WTC11 (cell line): ENCODE data around the gene TNIP1. TPM values are rescaled to one million over a fixed set of nuclear protein-coding genes. Genes with fewer than 3 reads are reported as not detected.
A peak's percentile ranks its signal among the peaks of the same experiment; 100 is the strongest.

Experiments used
- ATAC-seq: fragments of 200-7000 bp; cut with Tn5 transposase; 2 replicates; pipeline ENCODE4 v1.10.0; 2021; ENCODE audit warnings: mild to moderate bottlenecking, moderate library complexity
- CTCF ChIA-PET: fragments of 300-600 bp; sonication (Branson Sonifier 250); formaldehyde crosslinking; loops from one replicate; lab custom pipeline; 2021; ENCODE audit warnings: antibody characterized with exemption; lab: Charles Lee
- POLR2A ChIA-PET: fragments of 350-600 bp; sonication (Branson Sonifier 250); formaldehyde crosslinking; loops from one replicate; lab custom pipeline; 2021; ENCODE audit warnings: antibody characterized with exemption; lab: Charles Lee
- DNase-seq: peaks from one replicate; pipeline ENCODE4 v3.0.0; 2021; ENCODE audit warnings: low spot score
- H3K27ac Mint-ChIP-seq: 2 replicates; pipeline ENCODE4 v1.8.0; 2021; ENCODE audit warnings: mixed read lengths
- H3K27me3 Mint-ChIP-seq: 2 replicates; pipeline ENCODE4 v1.8.0; 2021; ENCODE audit warnings: low read depth, mild to moderate bottlenecking, moderate library complexity, mixed read lengths
- H3K36me3 Mint-ChIP-seq: 2 replicates; pipeline ENCODE4 v1.8.0; 2021; ENCODE audit warnings: mixed read lengths
- H3K4me1 Mint-ChIP-seq: 2 replicates; pipeline ENCODE4 v1.8.0; 2022; ENCODE audit warnings: mixed read lengths
- H3K4me3 Mint-ChIP-seq: 2 replicates; pipeline ENCODE4 v1.8.0; 2021; ENCODE audit warnings: mild to moderate bottlenecking, moderate library complexity, mixed read lengths
- H3K9me3 Mint-ChIP-seq: 2 replicates; pipeline ENCODE4 v1.8.0; 2021; ENCODE audit warnings: mixed read lengths
- ATF1 ChIP-seq: sonication (generic); formaldehyde crosslinking; IDR thresholded peaks from 2 replicates; pipeline ENCODE4 v1.8.1; 2023; ENCODE audit warnings: mild to moderate bottlenecking, moderate library complexity, missing genetic modification reagents
- ELF4 ChIP-seq: sonication (generic); formaldehyde crosslinking; IDR thresholded peaks from 2 replicates; pipeline ENCODE4 v1.8.1; 2022; ENCODE audit warnings: low read depth, mild to moderate bottlenecking, moderate library complexity, missing genetic modification reagents
- ESRRA ChIP-seq: sonication (generic); formaldehyde crosslinking; IDR thresholded peaks from 2 replicates; pipeline ENCODE4 v1.8.1; 2022; ENCODE audit warnings: mild to moderate bottlenecking, missing genetic modification reagents, borderline replicate concordance
- FOXJ3 ChIP-seq: sonication (generic); formaldehyde crosslinking; IDR thresholded peaks from 2 replicates; pipeline ENCODE4 v1.9.0; 2021; ENCODE audit warnings: missing genetic modification reagents, mild to moderate bottlenecking, borderline replicate concordance
- FOXK1 ChIP-seq: sonication (generic); formaldehyde crosslinking; IDR thresholded peaks from 2 replicates; pipeline ENCODE4 v1.8.0; 2022; ENCODE audit warnings: mild to moderate bottlenecking, moderate library complexity, missing genetic modification reagents
- GABPB1 ChIP-seq: sonication (generic); formaldehyde crosslinking; IDR thresholded peaks from 2 replicates; pipeline ENCODE4 v1.8.1; 2023; ENCODE audit warnings: mild to moderate bottlenecking, missing genetic modification reagents
- GTF2I ChIP-seq: fragments of 250-450 bp; sonication (Bioruptor Pico); conservative IDR thresholded peaks from 2 replicates; pipeline ENCODE4 v1.4.0; 2021; ENCODE audit warnings: mild to moderate bottlenecking
- HMGA2 ChIP-seq: fragments of 250-450 bp; sonication (Bioruptor Pico); IDR thresholded peaks from 2 replicates; pipeline ENCODE4 v1.4.0; 2021; ENCODE audit warnings: mild to moderate bottlenecking, moderate library complexity
- IRF2 ChIP-seq: sonication (generic); formaldehyde crosslinking; IDR thresholded peaks from 2 replicates; pipeline ENCODE4 v1.8.0; 2022; ENCODE audit warnings: low read depth, missing genetic modification reagents, borderline replicate concordance
- JUN ChIP-seq: sonication (generic); formaldehyde crosslinking; IDR thresholded peaks from 2 replicates; pipeline ENCODE4 v1.8.0; 2023; ENCODE audit warnings: mild to moderate bottlenecking, missing genetic modification reagents
- KAT7 ChIP-seq: sonication (generic); formaldehyde crosslinking; IDR thresholded peaks from 2 replicates; pipeline ENCODE4 v1.8.1; 2023; ENCODE audit warnings: missing genetic modification reagents, mild to moderate bottlenecking, borderline replicate concordance
- OVOL2 ChIP-seq: fragments of 250-450 bp; sonication (Bioruptor Pico); IDR thresholded peaks from 2 replicates; pipeline ENCODE4 v1.9.0; 2021; ENCODE audit warnings: mild to moderate bottlenecking, borderline replicate concordance
- TCF7 ChIP-seq: sonication (generic); formaldehyde crosslinking; IDR thresholded peaks from 2 replicates; pipeline ENCODE4 v1.8.0; 2022; ENCODE audit warnings: mild to moderate bottlenecking, low read depth, missing genetic modification reagents, moderate library complexity
- ZNF416 ChIP-seq: fragments of 250-450 bp; sonication (Bioruptor Pico); IDR thresholded peaks from 2 replicates; pipeline ENCODE4 v1.9.0; 2021; ENCODE audit warnings: mild to moderate bottlenecking, inconsistent platforms
- total RNA-seq: library from RNA; stranded (reverse); gene quantifications from 3 replicates; pipeline ENCODE4 v1.2.3, GENCODE V29; 2021
- TF ChIP-seq, protein P1 (sequence below): fragments of 250-450 bp; sonication (Bioruptor Pico); IDR thresholded peaks from 2 replicates; pipeline ENCODE4 v1.9.0; 2021; ENCODE audit warnings: mild to moderate bottlenecking
- TF ChIP-seq, protein P2 (sequence below): fragments of 250-450 bp; sonication (Bioruptor Pico); IDR thresholded peaks from 2 replicates; pipeline ENCODE4 v1.8.0; 2021; ENCODE audit warnings: mild to moderate bottlenecking
- TF ChIP-seq, protein P3 (sequence below): sonication (generic); formaldehyde crosslinking; IDR thresholded peaks from 2 replicates; pipeline ENCODE4 v1.8.0; 2022; ENCODE audit warnings: mild to moderate bottlenecking, missing genetic modification reagents
- TF ChIP-seq, protein P4 (sequence below): sonication (generic); formaldehyde crosslinking; IDR thresholded peaks from 2 replicates; pipeline ENCODE4 v1.8.1; 2023; ENCODE audit warnings: mild to moderate bottlenecking, missing genetic modification reagents, moderate library complexity
- TF ChIP-seq, protein P5 (sequence below): fragments of 250-450 bp; sonication (Bioruptor Pico); conservative IDR thresholded peaks from 2 replicates; pipeline ENCODE4 v1.9.0; 2021; ENCODE audit warnings: mild to moderate bottlenecking

The TNIP1 gene
- total RNA-seq, 1 experiment from 2014 or later: 41.1 TPM

DNA sequence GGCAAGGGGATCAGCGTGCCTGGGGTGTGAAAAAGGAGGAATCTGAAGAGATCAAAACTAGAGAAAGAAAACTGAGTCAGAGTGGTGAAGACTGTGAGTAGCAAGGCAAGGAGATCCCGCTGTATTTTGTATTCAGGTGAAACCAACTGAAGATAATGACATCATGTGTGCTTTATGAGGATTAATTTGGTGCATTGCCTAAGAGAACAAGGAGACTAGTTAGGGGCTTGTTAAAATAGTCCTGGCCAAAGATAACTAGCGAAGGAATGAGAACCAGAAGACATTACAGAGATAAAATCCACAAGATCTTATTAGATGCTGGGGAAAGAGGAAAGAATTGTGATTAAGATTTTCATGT, 77.4 kb downstream of the TNIP1 start (continued):
- TF ChIP-seq, protein P1, sequence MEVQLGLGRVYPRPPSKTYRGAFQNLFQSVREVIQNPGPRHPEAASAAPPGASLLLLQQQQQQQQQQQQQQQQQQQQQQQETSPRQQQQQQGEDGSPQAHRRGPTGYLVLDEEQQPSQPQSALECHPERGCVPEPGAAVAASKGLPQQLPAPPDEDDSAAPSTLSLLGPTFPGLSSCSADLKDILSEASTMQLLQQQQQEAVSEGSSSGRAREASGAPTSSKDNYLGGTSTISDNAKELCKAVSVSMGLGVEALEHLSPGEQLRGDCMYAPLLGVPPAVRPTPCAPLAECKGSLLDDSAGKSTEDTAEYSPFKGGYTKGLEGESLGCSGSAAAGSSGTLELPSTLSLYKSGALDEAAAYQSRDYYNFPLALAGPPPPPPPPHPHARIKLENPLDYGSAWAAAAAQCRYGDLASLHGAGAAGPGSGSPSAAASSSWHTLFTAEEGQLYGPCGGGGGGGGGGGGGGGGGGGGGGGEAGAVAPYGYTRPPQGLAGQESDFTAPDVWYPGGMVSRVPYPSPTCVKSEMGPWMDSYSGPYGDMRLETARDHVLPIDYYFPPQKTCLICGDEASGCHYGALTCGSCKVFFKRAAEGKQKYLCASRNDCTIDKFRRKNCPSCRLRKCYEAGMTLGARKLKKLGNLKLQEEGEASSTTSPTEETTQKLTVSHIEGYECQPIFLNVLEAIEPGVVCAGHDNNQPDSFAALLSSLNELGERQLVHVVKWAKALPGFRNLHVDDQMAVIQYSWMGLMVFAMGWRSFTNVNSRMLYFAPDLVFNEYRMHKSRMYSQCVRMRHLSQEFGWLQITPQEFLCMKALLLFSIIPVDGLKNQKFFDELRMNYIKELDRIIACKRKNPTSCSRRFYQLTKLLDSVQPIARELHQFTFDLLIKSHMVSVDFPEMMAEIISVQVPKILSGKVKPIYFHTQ (CRISPR knock-in tag): no peak
- TF ChIP-seq FOXK1 (CRISPR knock-in tag) (no peak), ESRRA (CRISPR knock-in tag) (no peak), ZNF416 (CRISPR knock-in tag) (no peak), JUN (CRISPR knock-in tag) (no peak)
- TF ChIP-seq, protein P2, sequence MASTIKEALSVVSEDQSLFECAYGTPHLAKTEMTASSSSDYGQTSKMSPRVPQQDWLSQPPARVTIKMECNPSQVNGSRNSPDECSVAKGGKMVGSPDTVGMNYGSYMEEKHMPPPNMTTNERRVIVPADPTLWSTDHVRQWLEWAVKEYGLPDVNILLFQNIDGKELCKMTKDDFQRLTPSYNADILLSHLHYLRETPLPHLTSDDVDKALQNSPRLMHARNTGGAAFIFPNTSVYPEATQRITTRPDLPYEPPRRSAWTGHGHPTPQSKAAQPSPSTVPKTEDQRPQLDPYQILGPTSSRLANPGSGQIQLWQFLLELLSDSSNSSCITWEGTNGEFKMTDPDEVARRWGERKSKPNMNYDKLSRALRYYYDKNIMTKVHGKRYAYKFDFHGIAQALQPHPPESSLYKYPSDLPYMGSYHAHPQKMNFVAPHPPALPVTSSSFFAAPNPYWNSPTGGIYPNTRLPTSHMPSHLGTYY (CRISPR knock-in tag): no peak

DNA sequence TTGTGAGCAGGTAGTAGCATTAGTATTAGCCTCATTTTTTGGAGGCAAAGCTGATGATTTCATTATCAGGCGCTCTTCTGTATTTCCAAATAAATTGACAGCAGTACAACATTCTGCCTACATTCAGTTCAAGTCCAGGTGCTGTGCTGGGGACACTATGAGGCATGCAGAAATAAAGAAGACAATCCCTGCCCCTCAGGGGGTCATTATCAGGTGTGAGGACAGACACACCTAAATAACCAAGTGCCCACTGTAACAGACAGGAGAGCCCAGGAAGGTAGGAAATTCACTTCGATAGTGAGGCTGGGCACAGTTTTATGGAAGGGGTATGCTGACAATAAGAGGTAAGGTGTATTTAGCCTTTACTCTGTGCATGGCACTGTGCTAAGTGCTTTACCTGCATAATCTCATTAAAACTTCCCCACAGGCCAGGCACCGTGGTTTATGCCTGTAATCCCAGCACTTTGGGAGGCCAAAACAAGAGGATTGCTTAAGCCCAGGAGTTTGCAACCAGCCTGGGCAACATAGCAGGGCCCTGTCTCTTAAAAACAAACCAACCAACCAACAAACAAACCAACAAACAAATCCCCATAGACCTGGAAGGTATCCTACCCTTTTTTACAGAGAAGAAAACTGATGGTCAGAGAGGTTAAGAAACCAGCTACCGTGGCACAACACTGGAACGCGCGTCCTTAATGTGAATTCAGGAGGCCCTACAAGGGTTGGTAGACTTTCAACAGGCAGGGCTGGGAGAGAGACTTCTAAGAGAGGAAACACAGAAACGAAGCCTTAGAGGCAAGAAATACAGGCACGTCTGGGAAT, 77.9 kb downstream of the TNIP1 start:
- peaks cover 8% of the 10 kb centered on the region for H3K4me1 Mint-ChIP-seq
- H3K27me3 Mint-ChIP-seq: no peaks in the 10 kb centered on the region
- ATAC-seq: peak; percentile 15; the same call in 1 of the 2 replicates
- CTCF ChIA-PET: interaction anchor here (0.6 to 2.3 kb wide), 26 partner anchors 9 to 561 kb away, joined by 3 to 41 read pairs (median 6); partner anchors contain the start of genes GM2A, GPX3 and TNIP1
- DNase-seq: no peak
- no peaks in the 10 kb centered on the region for H3K36me3 Mint-ChIP-seq
- H3K4me3 Mint-ChIP-seq: no peak overlapping the region
- POLR2A ChIA-PET: interaction anchor here (0.6 kb wide), 2 partner anchors 18 to 45 kb away, joined by 3 to 4 read pairs; no protein-coding TSS in a partner anchor
- TF ChIP-seq KAT7 (no peak), OVOL2 (no peak), ELF4 (CRISPR knock-in tag) (no peak), TCF7 (CRISPR knock-in tag) (no peak), GABPB1 (no peak), ATF1 (CRISPR knock-in tag) (no peak), IRF2 (CRISPR knock-in tag) (no peak), FOXJ3 (CRISPR knock-in tag) (no peak), GTF2I (CRISPR knock-in tag) (no peak), HMGA2 (CRISPR knock-in tag) (no peak)
- TF ChIP-seq, protein P3, sequence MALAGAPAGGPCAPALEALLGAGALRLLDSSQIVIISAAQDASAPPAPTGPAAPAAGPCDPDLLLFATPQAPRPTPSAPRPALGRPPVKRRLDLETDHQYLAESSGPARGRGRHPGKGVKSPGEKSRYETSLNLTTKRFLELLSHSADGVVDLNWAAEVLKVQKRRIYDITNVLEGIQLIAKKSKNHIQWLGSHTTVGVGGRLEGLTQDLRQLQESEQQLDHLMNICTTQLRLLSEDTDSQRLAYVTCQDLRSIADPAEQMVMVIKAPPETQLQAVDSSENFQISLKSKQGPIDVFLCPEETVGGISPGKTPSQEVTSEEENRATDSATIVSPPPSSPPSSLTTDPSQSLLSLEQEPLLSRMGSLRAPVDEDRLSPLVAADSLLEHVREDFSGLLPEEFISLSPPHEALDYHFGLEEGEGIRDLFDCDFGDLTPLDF (CRISPR knock-in tag): no peak
- TF ChIP-seq, protein P4, sequence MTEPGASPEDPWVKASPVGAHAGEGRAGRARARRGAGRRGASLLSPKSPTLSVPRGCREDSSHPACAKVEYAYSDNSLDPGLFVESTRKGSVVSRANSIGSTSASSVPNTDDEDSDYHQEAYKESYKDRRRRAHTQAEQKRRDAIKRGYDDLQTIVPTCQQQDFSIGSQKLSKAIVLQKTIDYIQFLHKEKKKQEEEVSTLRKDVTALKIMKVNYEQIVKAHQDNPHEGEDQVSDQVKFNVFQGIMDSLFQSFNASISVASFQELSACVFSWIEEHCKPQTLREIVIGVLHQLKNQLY (CRISPR knock-in tag): no peak
- TF ChIP-seq, protein P5, sequence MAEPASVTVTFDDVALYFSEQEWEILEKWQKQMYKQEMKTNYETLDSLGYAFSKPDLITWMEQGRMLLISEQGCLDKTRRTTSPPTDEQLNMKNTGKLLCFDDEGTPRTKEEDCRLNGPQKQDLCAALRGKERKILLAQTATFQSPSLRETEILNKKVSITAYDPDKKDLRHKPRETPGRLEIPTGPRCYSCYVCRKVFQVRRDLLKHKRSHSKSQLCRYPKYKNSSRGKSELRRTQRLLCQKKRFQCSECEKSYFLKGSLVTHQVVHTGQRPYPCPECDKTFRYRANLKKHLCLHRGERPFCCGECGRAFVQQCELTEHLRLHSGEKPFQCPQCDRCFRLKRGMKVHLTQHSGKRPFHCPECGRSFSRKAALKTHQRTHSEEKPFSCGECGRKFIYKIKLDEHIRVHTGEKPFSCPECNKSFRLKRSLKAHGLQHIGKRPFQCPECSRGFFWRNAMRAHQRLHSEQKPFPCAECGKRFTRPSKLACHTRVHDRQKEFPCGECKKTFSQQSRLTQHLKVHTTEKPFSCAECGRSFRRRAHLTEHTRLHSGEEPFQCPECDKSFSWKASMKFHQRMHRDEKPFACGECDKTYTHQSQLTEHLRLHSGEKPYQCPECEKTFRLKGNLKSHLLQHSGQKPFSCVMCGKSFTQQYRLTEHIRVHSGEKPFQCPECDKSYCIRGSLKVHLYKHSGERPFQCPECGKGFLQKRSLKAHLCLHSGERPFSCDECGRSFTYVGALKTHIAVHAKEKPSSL: no peak
- no peak overlapping the region for H3K27ac Mint-ChIP-seq
- H3K9me3 Mint-ChIP-seq: 0 out of 2 replicates have a peak, but pooled peaks cover under 1% of the 10 kb centered on the region
